Hepatocyte (in vitro differentiated cells): ENCODE data around the gene UVRAG.

Experiments
- CTCF ChIP-seq: fragments of 200-600 bp; sonication (generic); IDR thresholded peaks from 2 replicates; pipeline ENCODE4 v1.5.1; 2016; ENCODE audit warnings: antibody characterized with exemption, mild to moderate bottlenecking; ENCODE audit not compliant: poor library complexity
- EZH2 ChIP-seq: fragments of 200-600 bp; sonication (generic); IDR thresholded peaks from 2 replicates; pipeline ENCODE4 v1.6.1; 2016; ENCODE audit warnings: antibody characterized with exemption, mild to moderate bottlenecking, borderline replicate concordance
- EZH2phosphoT487 ChIP-seq: fragments of 200-600 bp; sonication (generic); IDR thresholded peaks from one replicate; pipeline ENCODE4 v1.6.1; 2018; ENCODE audit warnings: antibody characterized with exemption, mild to moderate bottlenecking, low read depth, moderate library complexity; ENCODE audit not compliant: unreplicated experiment, severe bottlenecking

- TF ChIP-seq EZH2, result no peak
- TF ChIP-seq CTCF, result no peak
- no peak for TF ChIP-seq EZH2phosphoT487
These were observed 208.4 kb downstream of the UVRAG start for GRCh38 chr11:76023236-76024068.
